ENCODE results near the gene CA10.

DNA sequence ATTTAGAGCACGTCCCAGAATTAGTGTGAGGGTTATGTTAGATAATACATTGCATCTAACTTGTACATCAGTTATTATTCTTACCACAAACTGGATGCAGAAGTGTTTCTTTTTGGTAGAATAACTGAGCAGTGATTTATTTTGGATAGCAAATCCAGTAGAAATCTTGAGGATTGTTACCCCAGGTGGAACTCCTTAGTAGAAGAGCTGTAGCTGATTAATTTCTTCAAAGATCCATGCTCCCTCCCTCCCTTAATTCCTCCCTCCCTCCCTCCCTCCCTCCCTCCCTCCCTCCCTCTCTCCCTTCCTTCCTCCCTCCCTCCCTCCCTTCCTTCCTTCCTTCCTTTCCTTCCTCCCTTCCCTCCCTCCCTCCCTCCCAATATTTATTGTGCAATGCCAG is 337.7 kb downstream of the CA10 start:
- TF ChIP-seq, protein P1, sequence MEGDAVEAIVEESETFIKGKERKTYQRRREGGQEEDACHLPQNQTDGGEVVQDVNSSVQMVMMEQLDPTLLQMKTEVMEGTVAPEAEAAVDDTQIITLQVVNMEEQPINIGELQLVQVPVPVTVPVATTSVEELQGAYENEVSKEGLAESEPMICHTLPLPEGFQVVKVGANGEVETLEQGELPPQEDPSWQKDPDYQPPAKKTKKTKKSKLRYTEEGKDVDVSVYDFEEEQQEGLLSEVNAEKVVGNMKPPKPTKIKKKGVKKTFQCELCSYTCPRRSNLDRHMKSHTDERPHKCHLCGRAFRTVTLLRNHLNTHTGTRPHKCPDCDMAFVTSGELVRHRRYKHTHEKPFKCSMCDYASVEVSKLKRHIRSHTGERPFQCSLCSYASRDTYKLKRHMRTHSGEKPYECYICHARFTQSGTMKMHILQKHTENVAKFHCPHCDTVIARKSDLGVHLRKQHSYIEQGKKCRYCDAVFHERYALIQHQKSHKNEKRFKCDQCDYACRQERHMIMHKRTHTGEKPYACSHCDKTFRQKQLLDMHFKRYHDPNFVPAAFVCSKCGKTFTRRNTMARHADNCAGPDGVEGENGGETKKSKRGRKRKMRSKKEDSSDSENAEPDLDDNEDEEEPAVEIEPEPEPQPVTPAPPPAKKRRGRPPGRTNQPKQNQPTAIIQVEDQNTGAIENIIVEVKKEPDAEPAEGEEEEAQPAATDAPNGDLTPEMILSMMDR (conservative IDR thresholded peaks at IDR 0.05; ENCODE audit: low read depth, low read length): no peak
- no peak for TF ChIP-seq EZH2 (IDR thresholded peaks at IDR 0.05; ENCODE audit: borderline replicate concordance, low read depth, low read length, poor library complexity, severe bottlenecking)

Measured in A673 (cell line).